ENCODE results near the gene NONO. TPM values are rescaled to one million over a fixed set of nuclear protein-coding genes. Genes with fewer than 3 reads are reported as not detected.
"Not testable (repeated sequence)": the region's sequence is repeated elsewhere in the genome, so short reads cannot be mapped to it uniquely, and the experiment has no call there.

The NONO gene
- total RNA-seq, 2 donors from 2014 or later = 553 to 671 TPM

DNA sequence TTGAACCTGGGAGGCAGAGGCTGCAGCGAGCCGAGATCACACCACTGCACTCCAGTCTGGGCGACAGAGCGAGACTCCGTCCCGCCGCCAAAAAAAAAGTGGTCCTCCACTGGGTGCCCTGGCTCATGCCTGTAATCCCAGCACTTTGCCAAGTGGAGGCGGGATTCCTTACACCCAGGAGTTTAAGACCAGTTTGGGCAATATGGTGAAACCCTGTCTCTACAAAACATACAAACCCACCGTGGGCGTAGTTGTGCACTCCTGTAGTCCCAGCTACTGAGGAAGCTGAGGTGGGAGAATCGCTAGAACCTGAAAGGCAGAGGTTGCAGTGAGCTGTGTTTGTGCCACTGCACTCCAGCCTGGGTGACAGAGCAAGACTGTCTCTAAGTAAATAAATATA is 2.1 kb upstream of the NONO start:
- not testable (repeated sequence) for H3K4me3 Mint-ChIP-seq; H3K27me3 ChIP-seq (ENCODE audit: control insufficient read depth, insufficient read depth, low read length, poor library complexity, severe bottlenecking); H3K27ac ChIP-seq (ENCODE audit: low read depth, low read length); H3K4me1 ChIP-seq (ENCODE audit: control insufficient read depth, insufficient read depth, low read length); H3K27me3 Mint-ChIP-seq (ENCODE audit: insufficient read depth); H3K9ac ChIP-seq (ENCODE audit: extremely low read depth, low read length, poor library complexity, severe bottlenecking); DNase-seq; H3K27ac Mint-ChIP-seq; H3K9me3 ChIP-seq (ENCODE audit: control insufficient read depth, low read length); H3K4me3 ChIP-seq (ENCODE audit: low read length); H3K4me1 Mint-ChIP-seq
- WGBS, 2 experiments (ENCODE audit: insufficient coverage in 1 of 2, insufficient read length in 1 of 2) = 97% methylated on average over 10 of the region's 11 CpGs; no CpG with 5 or more reads in 1 of the 2 experiments
- peaks cover 17% of the 10 kb centered on the region for H3K36me3 ChIP-seq (ENCODE audit: control insufficient read depth, insufficient read depth, low read length)
- peaks cover 63% of the 10 kb centered on the region for H3K9me3 Mint-ChIP-seq
- H3K36me3 Mint-ChIP-seq (ENCODE audit: low read depth) = peaks cover 11% of the 10 kb centered on the region

DNA sequence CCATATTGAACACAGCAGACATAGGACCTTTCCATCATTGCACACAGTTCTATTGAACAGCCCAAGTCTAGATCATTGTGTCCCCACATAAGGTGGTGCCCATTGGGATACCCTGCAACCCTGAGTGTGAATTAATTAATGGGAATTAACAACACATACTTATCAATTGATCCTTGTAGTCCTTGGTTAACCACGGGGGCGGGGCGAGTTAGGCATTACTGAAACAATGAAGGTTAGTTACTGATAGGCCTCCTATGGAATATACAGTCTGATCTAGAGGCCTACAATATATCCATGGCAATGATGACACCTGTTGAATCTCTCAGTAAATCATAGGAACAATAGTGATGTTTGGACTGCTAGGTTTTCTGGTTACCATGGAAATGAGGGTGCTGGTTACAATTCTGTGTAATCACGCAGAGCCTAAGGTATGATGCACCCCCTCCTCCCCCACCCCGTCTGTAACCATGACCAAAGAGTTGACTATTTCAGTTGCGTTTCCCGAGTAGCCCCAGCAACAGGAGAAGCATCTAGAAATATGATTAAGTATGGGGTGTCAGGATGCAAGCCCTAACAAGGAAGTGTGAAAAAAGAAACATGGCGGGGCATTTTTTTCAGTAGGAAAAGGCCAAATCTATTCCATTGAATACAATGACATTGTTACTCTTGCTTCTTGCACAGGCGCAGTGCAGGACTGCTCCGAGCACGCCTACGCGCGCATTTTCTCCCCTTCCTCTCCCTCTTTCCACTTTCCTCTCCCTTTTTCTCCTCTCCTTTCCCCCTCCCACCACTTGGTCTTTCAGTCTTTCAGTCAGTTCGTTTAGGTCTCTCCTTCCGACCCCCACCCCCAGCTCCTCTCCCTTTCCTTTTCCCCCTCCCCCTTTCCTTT is 677 bp upstream of the NONO start:
- H3K9ac ChIP-seq (ENCODE audit: extremely low read depth, low read length, poor library complexity, severe bottlenecking) = peak overlapping the region; percentile 98
- Mint-ChIP-seq H3K9me3 (peaks cover 56% of the 10 kb centered on the region), H3K27ac (peak overlapping the region; percentile 99), H3K36me3 (ENCODE audit: low read depth) (peaks cover 11% of the 10 kb centered on the region), H3K4me3 (peak overlapping the region; percentile 98), H3K27me3 (ENCODE audit: insufficient read depth) (no peaks in the 10 kb centered on the region), H3K4me1 (no peaks in the 10 kb centered on the region)
- no peak for DNase-seq
- peaks cover 22% of the 10 kb centered on the region for H3K36me3 ChIP-seq (ENCODE audit: control insufficient read depth, insufficient read depth, low read length)
- H3K4me1 ChIP-seq (ENCODE audit: control insufficient read depth, insufficient read depth, low read length) = no peaks in the 10 kb centered on the region
- 24 to 33% methylated on average over 3 to 14 of the region's 16 CpGs for WGBS, 2 experiments (ENCODE audit: insufficient coverage in 1 of 2, insufficient read length in 1 of 2)
- TF ChIP-seq, protein P1, sequence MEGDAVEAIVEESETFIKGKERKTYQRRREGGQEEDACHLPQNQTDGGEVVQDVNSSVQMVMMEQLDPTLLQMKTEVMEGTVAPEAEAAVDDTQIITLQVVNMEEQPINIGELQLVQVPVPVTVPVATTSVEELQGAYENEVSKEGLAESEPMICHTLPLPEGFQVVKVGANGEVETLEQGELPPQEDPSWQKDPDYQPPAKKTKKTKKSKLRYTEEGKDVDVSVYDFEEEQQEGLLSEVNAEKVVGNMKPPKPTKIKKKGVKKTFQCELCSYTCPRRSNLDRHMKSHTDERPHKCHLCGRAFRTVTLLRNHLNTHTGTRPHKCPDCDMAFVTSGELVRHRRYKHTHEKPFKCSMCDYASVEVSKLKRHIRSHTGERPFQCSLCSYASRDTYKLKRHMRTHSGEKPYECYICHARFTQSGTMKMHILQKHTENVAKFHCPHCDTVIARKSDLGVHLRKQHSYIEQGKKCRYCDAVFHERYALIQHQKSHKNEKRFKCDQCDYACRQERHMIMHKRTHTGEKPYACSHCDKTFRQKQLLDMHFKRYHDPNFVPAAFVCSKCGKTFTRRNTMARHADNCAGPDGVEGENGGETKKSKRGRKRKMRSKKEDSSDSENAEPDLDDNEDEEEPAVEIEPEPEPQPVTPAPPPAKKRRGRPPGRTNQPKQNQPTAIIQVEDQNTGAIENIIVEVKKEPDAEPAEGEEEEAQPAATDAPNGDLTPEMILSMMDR (conservative IDR thresholded peaks at IDR 0.05) = no peak
- H3K27ac ChIP-seq (ENCODE audit: low read depth, low read length) = peak overlapping the region; percentile 85
- no peaks in the 10 kb centered on the region for H3K27me3 ChIP-seq (ENCODE audit: control insufficient read depth, insufficient read depth, low read length, poor library complexity, severe bottlenecking)
- H3K4me3 ChIP-seq (ENCODE audit: low read length) = peak overlapping the region; percentile 74
- peaks cover 10% of the 10 kb centered on the region for H3K9me3 ChIP-seq (ENCODE audit: control insufficient read depth, low read length)

DNA sequence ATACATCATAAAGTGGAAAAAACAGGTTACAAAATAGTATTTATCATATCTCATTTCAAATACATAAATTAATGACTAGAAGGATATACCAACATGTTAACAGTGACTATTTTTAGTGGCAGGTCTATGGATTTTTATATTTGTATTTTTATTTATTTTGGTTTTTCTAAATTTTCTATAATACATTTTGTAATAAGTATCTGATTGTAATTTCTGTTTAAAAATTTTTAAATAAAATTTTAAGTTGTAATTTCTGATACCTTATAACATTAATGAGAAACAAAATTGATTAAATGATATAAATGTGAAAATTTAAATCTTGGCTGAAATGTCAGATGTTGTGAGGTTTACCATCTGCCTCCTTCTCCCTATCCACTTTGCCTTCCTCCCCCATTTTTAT is 2.5 kb downstream of the NONO start:
- Histone ChIP-seq H3K36me3 (ENCODE audit: control insufficient read depth, insufficient read depth, low read length) (peaks cover 39% of the 10 kb centered on the region), H3K9me3 (ENCODE audit: control insufficient read depth, low read length) (no peaks in the 10 kb centered on the region), H3K9ac (ENCODE audit: extremely low read depth, low read length, poor library complexity, severe bottlenecking) (peak overlapping the region; percentile 98), H3K27ac (ENCODE audit: low read depth, low read length) (no peak overlapping the region), H3K4me3 (ENCODE audit: low read length) (peak overlapping the region; percentile 97), H3K27me3 (ENCODE audit: control insufficient read depth, insufficient read depth, low read length, poor library complexity, severe bottlenecking) (no peaks in the 10 kb centered on the region), H3K4me1 (ENCODE audit: control insufficient read depth, insufficient read depth, low read length) (no peaks in the 10 kb centered on the region)
- H3K27me3 Mint-ChIP-seq (ENCODE audit: insufficient read depth) = no peaks in the 10 kb centered on the region
- H3K27ac Mint-ChIP-seq = no peak overlapping the region
- TF ChIP-seq, protein P1 (conservative IDR thresholded peaks at IDR 0.05) = no peak
- peak overlapping the region; percentile 98 for H3K4me3 Mint-ChIP-seq
- DNase-seq = no peak
- peaks cover 44% of the 10 kb centered on the region for H3K9me3 Mint-ChIP-seq
- H3K36me3 Mint-ChIP-seq (ENCODE audit: low read depth) = peaks cover 22% of the 10 kb centered on the region
- H3K4me1 Mint-ChIP-seq = no peaks in the 10 kb centered on the region
